AG09309 (cell line): ENCODE measurements around the gene MAPK8.

Experiments used
- DNase-seq: peaks from one replicate; pipeline ENCODE4 v3.0.0-alpha.2; 2010; ENCODE audit warnings: low read depth
- H3K4me3 ChIP-seq: 2 replicates; pipeline ENCODE4 v1.5.1; 2011; ENCODE audit warnings: mild to moderate bottlenecking, low read depth, low read length, moderate library complexity; ENCODE audit not compliant: control insufficient read depth
- CTCF ChIP-seq: IDR thresholded peaks from 2 replicates; pipeline ENCODE4 v1.5.1; 2011; ENCODE audit warnings: mild to moderate bottlenecking, low read depth, low read length, inconsistent platforms; ENCODE audit not compliant: insufficient read depth, control insufficient read depth; ENCODE audit errors: missing control alignments

MAPK8 gene

GRCh38 chr10:48423884-48424283 is 117.4 kb downstream of the MAPK8 start:
- no peak overlapping the region for H3K4me3 ChIP-seq
- no peak for TF ChIP-seq CTCF
- no peak for DNase-seq

- no peak for TF ChIP-seq CTCF
- no peak for DNase-seq
- no peak overlapping the region for H3K4me3 ChIP-seq
Observed at GRCh38 chr10:48428896-48429295, 122.4 kb downstream of the MAPK8 start.

- no peak for DNase-seq
- no peak overlapping the region for H3K4me3 ChIP-seq
- no peak for TF ChIP-seq CTCF
Observed at GRCh38 chr10:48429309-48429708, 122.8 kb downstream of the MAPK8 start.

- DNase-seq, result no peak
- no peak overlapping the region for H3K4me3 ChIP-seq
- TF ChIP-seq CTCF, result no peak
Observed at GRCh38 chr10:48430402-48430993, 124.0 kb downstream of the MAPK8 start.

- H3K4me3 ChIP-seq, result no peak overlapping the region
- DNase-seq, result no peak
Observed at GRCh38 chr10:48431871-48432270, 125.4 kb downstream of the MAPK8 start.

GRCh38 chr10:48437546-48437945 is 131.1 kb downstream of the MAPK8 start:
- TF ChIP-seq CTCF, result no peak

More at GRCh38 chr10:48431871-48432270, 125.4 kb downstream of the MAPK8 start:
- TF ChIP-seq CTCF, result no peak

GRCh38 chr10:48439031-48439430 is 132.6 kb downstream of the MAPK8 start:
- DNase-seq, result no peak
- no peak overlapping the region for H3K4me3 ChIP-seq
- no peak for TF ChIP-seq CTCF

More at GRCh38 chr10:48437546-48437945, 131.1 kb downstream of the MAPK8 start:
- no peak for DNase-seq
- no peak overlapping the region for H3K4me3 ChIP-seq
